ENCODE measurements around the gene DENND2A.

- TF ChIP-seq POLR2AphosphoS5 (IDR thresholded peaks at IDR 0.05) (no peak), CTCF (IDR thresholded peaks at IDR 0.05 in 8 of 11, conservative IDR thresholded peaks at IDR 0.05 in 3 of 11) (no peak)
Observed at GRCh38 chr7:140544388-140544826, 96.2 kb downstream of the DENND2A start.

Data from spleen (tissue), 7 donors.